Stimulated activated CD8-positive, alpha-beta memory T cell treated with anti-CD3 and anti-CD28 coated beads, Interleukin-7, amount 100 ng/mL, for 4 hours (primary cell): ENCODE data around the gene TMUB1.

ENCODE experiments used
- DNase-seq, 2 donors: peaks; one replicate each; pipeline ENCODE4 v3.0.0-alpha.2; 2020; ENCODE audit warnings: low read depth in 2 of 2

Gene TMUB1

GRCh38 chr7:151103973-151104372 lies 20.7 kb upstream of the TMUB1 start:
- no peak for DNase-seq

- no peak for DNase-seq
Measured at GRCh38 chr7:151102991-151103390, 19.7 kb upstream of the TMUB1 start.

DNA sequence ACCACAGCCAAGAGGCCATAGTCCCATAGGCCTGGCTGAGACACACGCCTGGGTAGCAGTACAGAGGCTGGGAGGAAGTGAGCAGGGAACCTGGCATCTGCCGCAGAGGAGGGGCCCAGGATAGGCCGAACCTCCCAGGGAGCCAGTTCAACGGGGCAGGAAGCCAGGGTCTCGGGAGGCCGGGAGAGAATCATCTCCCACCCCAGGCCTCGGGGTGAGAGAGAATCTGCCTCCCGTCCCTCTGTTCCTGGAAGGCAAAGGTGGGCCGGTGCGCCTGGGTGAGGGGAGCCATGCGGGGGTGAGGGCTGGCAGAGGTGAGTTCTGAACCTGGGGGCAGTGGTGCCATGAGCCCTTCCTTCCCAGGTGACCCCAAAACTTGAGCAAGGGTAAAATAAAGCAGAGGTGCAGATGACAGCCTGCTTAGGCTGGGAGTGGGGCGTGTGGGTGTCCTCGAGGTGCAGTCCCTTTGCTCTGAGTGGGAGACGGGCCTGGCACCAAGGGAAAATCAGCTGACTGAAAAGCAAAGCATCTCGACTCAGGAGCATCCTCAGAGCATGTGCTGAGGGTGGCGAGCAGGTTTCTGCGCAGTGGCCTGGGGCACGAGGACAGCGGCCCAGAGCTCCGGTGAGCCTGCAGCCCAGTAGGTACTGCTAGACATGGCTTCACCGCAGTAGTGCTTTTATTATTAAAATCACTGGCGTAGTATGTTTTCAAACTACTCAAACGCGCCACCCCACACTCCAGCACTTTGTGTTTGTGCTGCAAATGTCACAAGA lies 18.5 kb upstream of the TMUB1 start:
- DNase-seq = no peak

DNA sequence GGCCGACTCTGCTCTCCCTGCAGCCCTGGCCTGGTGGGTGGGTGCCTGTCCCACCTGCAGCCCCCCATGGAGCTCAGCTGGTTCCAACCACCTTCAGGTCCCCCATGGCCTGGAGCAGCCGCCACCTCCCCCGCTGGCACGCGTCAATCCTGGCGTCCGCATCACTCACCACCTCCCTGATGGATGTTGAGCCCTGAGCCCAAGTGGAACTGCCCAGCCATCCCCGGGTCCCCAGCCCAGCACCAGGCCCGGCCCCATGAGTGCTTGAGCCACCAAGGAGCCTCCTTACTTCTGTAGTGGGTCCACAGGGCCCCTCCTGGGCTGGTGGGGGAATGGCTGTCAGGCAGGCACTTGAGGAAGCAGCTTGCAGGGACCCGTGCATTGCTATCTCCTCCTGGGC lies 17.6 kb upstream of the TMUB1 start:
- no peak for DNase-seq

DNA sequence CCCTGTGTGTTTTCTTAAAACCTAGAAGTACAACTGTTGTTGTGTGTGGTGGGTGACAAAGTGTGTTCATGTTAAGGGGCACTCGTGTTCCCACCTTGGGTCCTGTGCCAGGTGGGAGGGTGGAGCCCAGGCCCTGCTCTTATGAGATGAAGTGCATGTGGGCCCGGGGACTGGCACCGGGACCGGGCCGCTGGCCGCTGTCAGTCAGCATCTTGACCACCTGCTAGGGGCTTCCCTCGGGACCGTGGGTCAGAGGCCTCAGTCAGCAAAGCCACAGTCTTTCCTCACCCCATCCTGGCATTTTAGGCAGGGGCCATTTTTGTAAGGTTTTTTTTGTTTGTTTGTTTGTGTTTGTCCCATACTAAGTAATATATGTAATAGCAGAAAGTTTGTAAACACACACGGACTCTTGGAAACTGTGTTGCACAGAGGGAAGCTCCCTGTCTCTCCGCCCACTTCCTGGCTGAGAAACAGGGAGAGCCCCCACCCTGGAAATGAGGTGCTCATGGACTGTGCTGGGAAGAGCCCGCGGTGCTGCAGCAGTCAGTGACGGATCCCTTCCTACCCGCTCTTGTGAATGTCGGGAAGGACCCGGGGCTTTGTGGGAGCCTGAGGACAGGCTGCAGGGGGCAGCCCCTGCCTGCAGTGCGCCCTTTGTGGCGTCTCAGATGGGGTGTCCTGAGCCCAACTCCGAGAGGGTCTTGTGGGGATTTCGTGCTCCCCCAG lies 16.4 kb upstream of the TMUB1 start:
- DNase-seq = no peak

GRCh38 chr7:151095828-151096475 lies 12.7 kb upstream of the TMUB1 start:
- no peak for DNase-seq

- DNase-seq = no peak
Measured at GRCh38 chr7:151095123-151095797, 12.0 kb upstream of the TMUB1 start.

- DNase-seq = no peak
Measured at GRCh38 chr7:151094675-151095074, 11.4 kb upstream of the TMUB1 start.

DNA sequence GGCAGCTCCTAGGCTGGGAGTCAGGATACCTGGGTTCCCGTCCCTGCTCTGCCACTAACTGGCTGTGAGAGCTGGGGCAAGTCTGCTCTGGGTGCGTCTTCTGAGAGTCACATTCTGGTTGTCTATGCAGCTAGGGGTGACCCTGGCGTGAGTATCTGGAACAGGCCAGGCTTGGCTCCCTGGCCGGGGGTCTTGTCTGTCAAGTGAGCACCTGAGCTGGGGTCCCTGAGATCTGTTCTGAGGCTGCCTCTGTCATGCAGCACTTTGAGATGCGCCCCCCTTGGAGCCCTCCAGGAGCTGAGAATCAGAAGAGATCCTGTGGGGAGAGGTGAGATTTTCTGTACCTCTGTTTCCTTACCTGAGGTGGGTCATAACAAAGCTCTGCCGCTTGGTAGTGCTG lies 10.5 kb upstream of the TMUB1 start:
- no peak for DNase-seq

DNA sequence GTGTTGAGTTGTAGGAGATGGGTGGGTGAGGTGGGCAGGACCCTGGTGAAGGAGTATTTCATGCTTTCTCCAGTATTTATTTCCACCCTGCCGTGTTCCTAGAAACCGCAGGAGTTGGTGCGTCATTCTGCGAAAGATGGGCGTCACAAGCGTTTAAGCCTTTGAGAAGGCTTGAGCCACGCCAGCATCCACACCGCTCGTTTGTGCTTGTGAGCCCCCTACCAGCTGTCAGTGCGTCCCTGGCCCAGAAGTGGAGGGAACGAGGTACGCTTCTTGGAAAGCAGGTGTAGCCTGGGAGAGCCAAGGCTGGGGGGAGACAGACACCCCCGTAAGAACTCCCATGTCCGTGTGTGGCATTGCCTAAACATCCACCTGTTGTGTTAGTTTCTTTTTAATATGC lies 8.7 kb upstream of the TMUB1 start:
- DNase-seq = no peak

- no peak for DNase-seq
Measured at GRCh38 chr7:151091431-151091830, 8.1 kb upstream of the TMUB1 start.

GRCh38 chr7:151091003-151091402 lies 7.7 kb upstream of the TMUB1 start:
- DNase-seq = no peak

- no peak for DNase-seq
Measured at GRCh38 chr7:151089893-151090730, 6.8 kb upstream of the TMUB1 start.

GRCh38 chr7:151088856-151089699 lies 5.8 kb upstream of the TMUB1 start:
- DNase-seq = no peak

DNA sequence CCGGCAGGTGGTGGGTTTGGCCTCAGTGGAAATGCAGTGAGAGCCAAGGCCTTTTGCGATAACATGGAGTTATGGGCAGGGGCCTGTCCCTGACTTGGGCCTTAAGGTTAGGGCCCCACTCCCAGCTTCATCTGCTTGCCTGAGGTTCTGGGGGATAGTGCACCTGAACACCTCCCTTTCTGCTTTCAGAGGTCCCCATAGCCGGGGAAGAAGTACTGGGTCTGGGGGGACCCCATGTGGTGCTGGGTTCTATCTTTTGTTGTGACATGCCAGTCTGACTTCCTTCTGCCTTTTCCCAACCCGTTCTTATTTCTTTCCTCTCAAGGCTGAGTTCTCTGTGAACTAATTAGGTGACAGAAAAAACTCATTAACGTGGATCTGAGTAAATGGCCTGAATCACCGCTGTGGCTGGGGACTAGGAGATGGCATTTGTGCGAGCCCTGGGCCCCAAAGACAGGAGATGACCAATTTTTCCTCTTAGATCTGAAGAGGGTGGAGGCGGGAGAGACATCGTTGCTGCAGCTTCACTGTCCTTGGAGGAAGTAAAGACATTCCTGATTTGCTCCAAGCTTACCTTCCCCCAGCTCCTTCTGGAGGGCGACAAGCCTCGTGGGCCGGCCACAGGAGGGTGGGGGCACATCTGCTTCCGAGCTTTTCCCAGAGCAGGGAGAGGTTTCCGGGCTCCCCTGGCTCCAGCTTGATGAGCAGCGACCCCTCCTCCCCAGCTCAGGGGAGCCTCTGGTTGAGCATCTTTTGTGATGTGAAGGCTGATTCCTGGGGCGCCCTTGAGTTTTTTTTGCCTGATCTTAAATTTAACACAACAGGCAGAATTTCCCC lies 4.9 kb upstream of the TMUB1 start:
- DNase-seq = no peak

GRCh38 chr7:151087245-151088018 lies 4.1 kb upstream of the TMUB1 start:
- no peak for DNase-seq

GRCh38 chr7:151086802-151087244 lies 3.5 kb upstream of the TMUB1 start:
- DNase-seq = no peak
